ENCODE results near the gene TUBB4B. TPM values are rescaled to one million over a fixed set of nuclear protein-coding genes. Genes with fewer than 3 reads are reported as not detected.
"Not testable (repeated sequence)": the region's sequence is repeated elsewhere in the genome, so short reads cannot be mapped to it uniquely, and the experiment has no call there.

Gene TUBB4B
- total RNA-seq, 1 donor from 2014 or later = 92.5 TPM

DNA sequence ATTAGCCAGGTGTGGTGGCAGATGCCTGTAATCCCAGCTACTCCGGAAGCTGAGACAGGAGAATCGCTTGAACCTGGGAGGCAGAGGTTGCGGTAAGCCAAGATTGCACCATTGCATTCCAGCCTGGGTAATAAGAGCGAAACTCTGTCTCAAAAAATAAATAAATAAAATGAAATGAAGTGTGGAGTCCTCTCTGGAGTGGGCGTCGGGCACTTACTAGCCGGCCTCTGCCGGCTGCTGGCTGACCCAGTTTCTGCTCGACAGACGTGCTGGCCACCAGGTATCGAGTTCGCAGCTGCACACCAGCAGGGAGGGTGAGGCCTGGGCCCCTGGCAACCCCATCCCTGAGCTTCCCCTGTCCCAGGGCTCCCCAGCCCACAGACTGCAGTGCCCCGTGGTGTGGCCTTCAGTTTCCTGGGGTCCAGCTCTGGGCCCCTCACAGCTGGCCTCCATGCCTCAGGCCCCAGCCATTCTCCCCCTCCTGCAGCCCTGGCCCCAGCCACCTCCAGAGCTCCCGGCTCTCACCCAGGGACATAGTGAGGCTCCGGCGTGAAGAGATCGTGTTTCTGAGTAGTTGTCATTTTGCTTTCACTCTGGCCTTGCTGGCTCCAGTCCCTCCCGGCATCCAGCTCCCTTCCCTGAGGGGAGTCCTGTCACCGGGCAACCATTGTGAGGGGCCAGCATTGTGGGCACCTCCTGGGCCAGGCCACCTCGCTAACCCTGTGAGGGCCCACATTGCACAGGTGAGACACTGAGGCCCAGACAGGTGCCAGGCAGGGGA lies 6.2 kb downstream of the TUBB4B start:
- no peak for FAIRE-seq

DNA sequence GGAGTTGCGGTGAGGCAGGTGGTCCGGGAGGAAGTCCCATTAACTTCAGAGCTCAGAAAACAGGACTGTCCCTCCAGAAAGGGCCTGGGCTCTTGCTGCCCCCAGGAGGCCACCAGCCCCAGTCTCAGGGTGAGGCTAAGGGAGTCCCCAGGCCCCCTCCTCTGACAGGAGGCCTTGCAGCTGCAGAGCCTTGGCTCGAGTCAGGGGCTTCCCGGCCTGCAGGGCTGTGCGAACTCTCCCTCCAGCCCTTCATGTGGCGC lies 6.8 kb downstream of the TUBB4B start:
- FAIRE-seq (no peak), DNase-seq (ENCODE audit: low spot score in 2 of 2) (no peak)

More for the DNA sequence above, 6.2 kb downstream of the TUBB4B start:
- no peak for DNase-seq (ENCODE audit: low spot score in 2 of 2)

DNA sequence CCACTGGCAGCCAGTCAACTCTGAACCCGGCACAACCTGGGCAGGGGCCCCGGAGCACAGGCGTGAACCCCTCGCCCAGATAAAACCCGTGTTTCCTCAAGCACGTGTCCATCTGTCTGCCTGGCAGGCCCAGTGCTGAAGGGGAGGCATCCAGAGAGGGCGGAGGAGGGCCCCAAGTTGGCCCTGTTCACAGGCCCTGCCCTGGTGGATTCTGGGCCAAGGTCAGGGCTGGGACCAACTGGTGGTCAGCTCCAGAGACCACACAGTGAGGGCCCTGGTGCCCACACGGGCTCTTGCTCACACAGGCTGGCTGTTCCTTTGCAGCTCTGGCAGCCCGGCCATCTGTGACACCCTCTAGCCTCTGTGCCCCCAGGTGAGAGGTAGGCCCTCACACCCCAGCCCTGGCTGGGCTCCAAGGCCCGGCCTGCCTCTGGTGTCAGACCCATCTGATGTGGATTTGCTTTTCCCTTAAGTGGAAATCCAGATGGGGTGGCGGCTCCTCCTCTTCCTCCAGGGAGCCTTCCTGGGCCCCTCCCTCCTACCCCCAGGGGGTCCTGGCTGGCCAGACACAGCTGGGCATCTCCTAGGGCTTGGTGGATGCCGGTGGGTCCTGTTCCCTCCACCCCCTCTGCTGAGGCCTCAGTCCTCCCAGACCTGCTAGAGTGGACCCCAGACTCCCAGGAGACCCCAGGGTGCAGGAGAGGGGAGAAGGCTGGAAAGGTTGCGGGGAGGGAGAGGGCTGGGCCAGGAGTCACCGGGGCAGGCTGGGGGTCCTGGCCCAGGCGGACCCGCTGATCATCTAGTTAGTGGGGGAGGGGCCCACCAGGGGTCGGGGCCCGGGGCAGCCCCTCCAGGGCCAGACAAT lies 9.5 kb downstream of the TUBB4B start:
- DNase-seq (ENCODE audit: low spot score in 2 of 2) = no peak
- no peak for FAIRE-seq

GRCh38 chr9:137251194-137251461 lies 10.0 kb downstream of the TUBB4B start, which contains the start of gene STPG3:
Gene STPG3, plus strand, starts transcription at chr9:137251286. Its CDS starts 1 bp downstream, at chr9:137251287.
- DNase-seq (ENCODE audit: low spot score in 2 of 2) (no peak), FAIRE-seq (no peak)

DNA sequence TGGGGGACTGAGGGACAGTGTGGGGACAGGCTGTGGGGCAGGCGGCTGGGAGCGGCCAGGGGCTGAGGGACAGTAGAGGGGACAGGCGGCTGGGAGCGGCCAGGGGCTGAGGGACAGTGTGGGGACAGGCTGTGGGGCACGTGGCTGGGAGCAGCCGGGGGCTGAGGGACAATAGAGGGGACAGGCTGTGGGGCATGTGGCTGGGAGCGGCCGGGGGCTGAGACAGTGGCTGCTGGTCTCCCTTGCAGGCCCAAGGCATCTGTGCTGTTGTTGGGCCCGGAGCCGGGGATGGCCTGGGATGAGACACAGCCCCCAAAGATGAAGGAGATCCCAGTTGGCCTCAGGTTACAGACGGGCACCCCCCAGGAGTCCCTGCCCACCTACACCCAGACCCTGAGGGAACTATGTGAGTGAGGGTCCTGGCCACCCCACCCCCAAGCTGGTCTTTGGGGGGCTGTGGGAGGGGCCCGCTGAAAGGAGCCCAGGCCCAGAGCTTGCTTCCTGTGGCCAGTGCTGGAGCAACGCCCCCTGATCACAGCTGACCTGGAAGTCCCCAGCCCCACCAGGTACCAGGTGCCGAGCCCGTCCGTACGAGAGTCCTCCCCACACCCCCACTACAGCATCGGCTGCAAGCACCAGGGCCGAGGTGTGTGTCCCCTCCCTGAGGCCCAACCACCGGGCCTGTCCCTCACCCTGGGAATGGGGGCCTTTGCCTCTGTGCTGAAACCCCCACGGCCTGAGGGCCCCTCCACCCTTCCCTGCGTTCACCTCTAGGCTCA lies 10.6 kb downstream of the TUBB4B start:
- DNase-seq (ENCODE audit: low spot score in 2 of 2) (no peak), FAIRE-seq (no peak)

GRCh38 chr9:137252555-137253506 lies 11.7 kb downstream of the TUBB4B start:
- no peak for FAIRE-seq
- no peak for DNase-seq (ENCODE audit: low spot score in 2 of 2)

DNA sequence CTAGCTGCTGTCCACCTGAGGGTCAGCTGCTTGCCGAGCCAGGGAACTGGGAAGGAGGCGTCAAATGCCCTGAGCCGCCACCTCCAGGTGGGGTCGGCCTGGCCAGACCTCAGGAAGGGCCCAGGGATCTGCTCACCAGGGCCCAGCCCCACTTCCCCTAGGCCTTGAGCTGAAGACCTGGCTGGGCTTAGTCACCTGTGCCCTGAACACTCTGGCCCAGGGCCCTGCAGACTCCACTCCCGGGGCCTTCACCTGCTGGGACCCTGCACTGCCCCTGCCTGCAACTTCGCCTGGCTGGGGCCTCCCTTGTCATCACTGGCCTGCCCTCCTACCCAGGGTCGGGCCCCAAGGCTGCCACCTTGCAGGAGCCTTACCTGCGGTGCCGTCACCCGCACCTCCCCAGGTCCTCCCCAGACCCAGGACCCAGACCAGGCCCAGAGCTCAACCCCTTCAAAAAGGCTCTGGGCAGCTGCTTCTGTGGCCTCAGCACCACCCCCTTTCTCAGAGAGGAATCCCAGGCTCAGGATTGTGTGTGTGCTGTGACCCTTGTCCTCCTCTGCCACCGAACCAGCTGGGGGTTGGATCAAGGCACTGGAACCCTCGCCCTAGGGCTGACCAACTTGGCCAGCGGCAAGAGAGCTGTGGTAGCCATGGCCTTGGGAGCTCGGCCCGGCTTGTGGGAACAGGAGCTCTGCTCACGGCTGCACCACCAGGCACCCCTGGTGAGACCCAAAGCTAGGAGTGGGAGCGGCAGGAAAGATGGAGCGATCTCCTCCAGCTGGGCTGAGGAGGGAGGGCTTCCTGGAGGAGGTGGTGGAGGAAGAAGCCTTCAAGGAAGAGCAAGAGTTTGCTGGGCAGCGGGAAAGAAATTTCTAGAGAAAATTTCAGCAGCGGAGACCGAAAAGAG lies 12.9 kb downstream of the TUBB4B start:
- FAIRE-seq (no peak), DNase-seq (ENCODE audit: low spot score in 2 of 2) (no peak)

DNA sequence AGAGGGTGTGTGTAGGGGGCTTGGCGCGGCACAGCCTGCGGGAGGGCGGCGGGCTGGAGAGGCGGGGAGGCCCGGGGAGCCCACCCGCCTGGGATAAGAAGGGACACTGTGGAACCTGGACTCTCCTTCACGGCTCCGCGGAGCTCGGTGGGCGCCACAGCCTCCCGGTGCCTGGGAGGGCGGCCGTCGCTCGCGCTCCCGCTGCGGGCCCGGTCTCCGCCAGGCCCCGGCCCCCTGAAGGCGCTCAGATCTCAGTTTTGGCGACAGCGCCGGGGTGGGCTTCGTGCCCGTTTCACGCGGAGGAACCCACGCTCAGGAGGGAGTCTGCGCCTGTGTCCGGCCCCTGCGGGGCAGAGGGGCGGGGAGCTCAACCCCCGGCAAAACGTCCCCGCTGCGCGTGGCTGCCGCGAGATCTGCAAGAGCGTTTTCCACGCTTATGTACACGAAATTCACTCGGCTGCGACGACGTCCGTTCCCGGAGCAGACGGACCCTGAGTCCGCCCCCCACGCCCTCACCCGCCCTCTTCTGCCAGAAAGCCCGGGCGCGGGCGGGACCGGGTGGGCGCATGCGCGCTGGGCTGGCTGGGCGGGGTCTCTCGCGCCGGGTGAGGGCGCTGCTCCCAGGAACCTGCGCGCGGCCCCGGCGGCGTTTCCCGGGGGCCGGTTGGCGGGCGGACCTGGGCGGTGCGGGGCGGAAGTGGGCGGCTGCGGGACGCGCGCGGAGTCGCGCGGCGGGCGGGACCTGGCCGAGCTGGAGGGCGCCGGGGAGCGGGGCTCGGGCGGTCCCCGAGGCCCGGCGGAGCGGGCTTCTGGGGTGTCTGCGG lies 13.7 kb downstream of the TUBB4B start, which contains the start of gene NELFB:
NELFB (plus strand) TSS at position 704 of the 824 bp plus-strand sequence.
- DNase-seq (ENCODE audit: low spot score in 2 of 2) = peak; percentile 100
- no peak for FAIRE-seq

DNA sequence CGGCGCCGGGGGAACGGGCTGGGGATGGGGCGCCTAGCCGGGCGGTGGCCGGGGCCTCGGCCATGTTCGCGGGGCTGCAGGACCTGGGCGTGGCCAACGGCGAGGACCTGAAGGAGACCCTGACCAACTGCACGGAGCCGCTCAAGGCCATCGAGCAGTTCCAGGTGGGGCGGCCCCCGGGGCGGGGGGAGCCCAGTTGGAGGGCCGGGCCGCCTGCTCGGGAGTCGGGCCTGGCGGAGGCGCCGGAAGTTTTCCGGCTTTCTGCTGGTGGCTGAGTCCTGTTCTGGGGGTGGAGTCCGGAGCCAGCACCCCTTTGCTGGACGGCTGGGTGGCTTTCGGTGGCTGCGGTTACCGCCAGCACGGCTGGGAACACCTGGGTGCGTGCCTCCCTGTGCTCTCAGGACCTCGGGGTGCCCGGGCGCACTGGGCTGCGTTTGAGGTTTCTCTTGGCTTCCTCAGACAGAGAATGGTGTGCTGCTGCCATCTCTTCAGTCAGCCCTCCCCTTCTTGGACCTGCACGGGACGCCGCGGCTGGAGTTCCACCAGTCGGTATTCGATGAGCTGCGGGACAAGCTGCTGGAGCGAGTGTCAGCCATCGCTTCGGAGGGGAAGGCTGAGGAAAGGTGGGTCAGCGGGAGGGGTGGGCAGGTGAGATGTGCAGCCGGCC lies 14.5 kb downstream of the TUBB4B start:
- DNase-seq (ENCODE audit: low spot score in 2 of 2) (no peak), FAIRE-seq (no peak)

- no peak for DNase-seq (ENCODE audit: low spot score in 2 of 2)
- FAIRE-seq = no peak
Measured at GRCh38 chr9:137256362-137256761, 15.3 kb downstream of the TUBB4B start.

- FAIRE-seq = no peak
Measured at GRCh38 chr9:137256856-137257255, 15.8 kb downstream of the TUBB4B start.

GRCh38 chr9:137262173-137262908 lies 21.3 kb downstream of the TUBB4B start:
- FAIRE-seq; DNase-seq (ENCODE audit: low spot score in 2 of 2): not testable (repeated sequence)

More at GRCh38 chr9:137256856-137257255, 15.8 kb downstream of the TUBB4B start:
- no peak for DNase-seq (ENCODE audit: low spot score in 2 of 2)

DNA sequence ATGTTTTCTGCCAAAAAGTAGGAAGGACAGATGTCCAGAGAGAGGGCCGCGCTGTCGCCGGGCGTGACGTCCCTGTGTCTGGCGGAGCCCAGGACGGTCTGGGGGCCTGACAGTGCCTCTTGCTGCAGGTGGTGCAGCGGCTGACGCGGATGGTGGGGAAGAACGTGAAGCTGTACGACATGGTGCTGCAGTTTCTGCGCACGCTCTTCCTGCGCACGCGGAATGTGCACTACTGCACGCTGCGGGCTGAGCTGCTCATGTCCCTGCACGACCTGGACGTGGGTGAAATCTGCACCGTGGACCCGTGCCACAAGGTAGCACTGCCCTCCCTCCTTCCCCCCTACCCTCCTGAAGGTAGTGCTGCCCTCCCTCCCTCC lies 21.8 kb downstream of the TUBB4B start:
- FAIRE-seq (no peak), DNase-seq (ENCODE audit: low spot score in 2 of 2) (no peak)

DNA sequence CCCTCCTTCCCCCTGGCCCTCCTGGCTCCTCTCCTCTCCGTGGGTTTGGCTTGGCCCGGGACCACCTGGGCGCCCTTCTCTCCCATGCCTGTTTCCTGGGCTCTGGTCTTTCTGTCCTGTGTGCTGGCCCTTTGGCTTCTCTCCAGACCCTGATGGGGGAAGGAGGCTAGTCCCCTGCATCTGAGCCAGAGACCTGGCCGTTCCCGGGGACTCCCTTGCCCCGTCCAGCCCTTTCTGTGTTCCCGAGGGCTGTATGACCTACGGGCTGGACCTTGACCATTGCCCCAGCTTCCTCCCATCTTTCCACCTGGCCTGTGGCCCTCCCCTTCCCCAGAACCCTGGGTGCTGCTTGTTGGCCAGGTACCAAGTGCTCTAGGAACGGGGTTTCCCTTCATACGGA lies 22.4 kb downstream of the TUBB4B start:
- FAIRE-seq (no peak), DNase-seq (ENCODE audit: low spot score in 2 of 2) (no peak)

DNA sequence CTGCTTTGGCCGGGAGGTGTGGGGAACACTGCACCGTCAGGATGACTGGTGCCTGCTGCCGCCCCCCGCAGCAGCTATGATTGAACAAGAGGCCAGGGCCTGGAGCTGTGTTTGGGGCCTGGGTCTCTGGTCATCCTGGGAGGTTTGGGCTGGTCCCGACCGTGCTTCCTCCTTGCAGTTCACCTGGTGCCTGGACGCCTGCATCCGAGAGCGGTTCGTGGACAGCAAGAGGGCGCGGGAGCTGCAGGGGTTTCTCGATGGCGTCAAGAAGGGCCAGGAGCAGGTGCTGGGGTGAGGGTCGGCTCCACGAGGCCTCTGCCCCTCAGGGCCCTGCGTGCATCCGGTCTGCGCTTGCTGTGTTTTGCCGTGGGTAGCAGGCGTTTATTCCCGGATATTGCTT lies 23.0 kb downstream of the TUBB4B start:
- DNase-seq (ENCODE audit: low spot score in 2 of 2) (no peak), FAIRE-seq (no peak)

- FAIRE-seq = no peak
- DNase-seq (ENCODE audit: low spot score in 2 of 2) = no peak
Measured at GRCh38 chr9:137265496-137266161, 24.5 kb downstream of the TUBB4B start.
